Osteocyte (in vitro differentiated cells): ENCODE measurements around the gene LAD1. TPM values are rescaled to one million over a fixed set of nuclear protein-coding genes. Genes with fewer than 3 reads are reported as not detected.

Source experiments
- DNase-seq: peaks from one replicate; pipeline ENCODE4 v3.0.0; 2021; ENCODE audit warnings: mixed read lengths; ENCODE audit not compliant: unreplicated experiment; ENCODE audit errors: extremely low spot score
- H3K27ac Mint-ChIP-seq: one replicate; pipeline ENCODE4 v1.8.0; 2021; ENCODE audit warnings: mild to moderate bottlenecking, mixed read lengths; ENCODE audit not compliant: unreplicated experiment
- H3K27me3 Mint-ChIP-seq: one replicate; pipeline ENCODE4 v1.8.0; 2021; ENCODE audit warnings: mixed read lengths; ENCODE audit not compliant: unreplicated experiment
- H3K36me3 Mint-ChIP-seq: one replicate; pipeline ENCODE4 v1.8.0; 2021; ENCODE audit warnings: mixed read lengths; ENCODE audit not compliant: unreplicated experiment
- H3K4me1 Mint-ChIP-seq: one replicate; pipeline ENCODE4 v1.8.0; 2021; ENCODE audit warnings: mixed read lengths; ENCODE audit not compliant: unreplicated experiment
- H3K4me3 Mint-ChIP-seq: one replicate; pipeline ENCODE4 v1.8.0; 2021; ENCODE audit warnings: mild to moderate bottlenecking, moderate library complexity, mixed read lengths; ENCODE audit not compliant: unreplicated experiment
- H3K9me3 Mint-ChIP-seq: one replicate; pipeline ENCODE4 v1.8.0; 2021; ENCODE audit warnings: mixed read lengths; ENCODE audit not compliant: unreplicated experiment
- CTCF ChIP-seq: fragments of 200-600 bp; sonication (generic); IDR thresholded peaks from 2 replicates; pipeline ENCODE4 v1.5.0; 2021; ENCODE audit warnings: antibody characterized with exemption, mild to moderate bottlenecking, moderate library complexity
- total RNA-seq: library from RNA; stranded (reverse); gene quantifications from 2 replicates; pipeline ENCODE4 v1.2.1, GENCODE V29; 2021

The LAD1 gene
- total RNA-seq, 1 donor from 2014 or later: 0.16 TPM

GRCh38 chr1:201351617-201352016 is 47.5 kb downstream of the LAD1 start:
- H3K36me3 Mint-ChIP-seq: no peaks in the 10 kb centered on the region
- H3K9me3 Mint-ChIP-seq: no peaks in the 10 kb centered on the region
- DNase-seq: no peak
- no peaks in the 10 kb centered on the region for H3K4me1 Mint-ChIP-seq
- H3K27ac Mint-ChIP-seq: no peak overlapping the region
- peaks cover 58% of the 10 kb centered on the region for H3K27me3 Mint-ChIP-seq
- TF ChIP-seq CTCF: no peak
- no peak overlapping the region for H3K4me3 Mint-ChIP-seq

GRCh38 chr1:201350884-201351283 is 48.2 kb downstream of the LAD1 start:
- Mint-ChIP-seq H3K9me3 (no peaks in the 10 kb centered on the region), H3K4me1 (no peaks in the 10 kb centered on the region), H3K36me3 (no peaks in the 10 kb centered on the region), H3K27me3 (peaks cover 59% of the 10 kb centered on the region), H3K27ac (no peak overlapping the region), H3K4me3 (no peak overlapping the region)
- DNase-seq: no peak
- TF ChIP-seq CTCF: no peak

GRCh38 chr1:201350361-201350725 is 48.8 kb downstream of the LAD1 start:
- no peak overlapping the region for H3K27ac Mint-ChIP-seq

GRCh38 chr1:201349092-201349491 is 50.0 kb downstream of the LAD1 start:
- no peak for DNase-seq
- Mint-ChIP-seq H3K27me3 (peaks cover 53% of the 10 kb centered on the region), H3K27ac (no peak overlapping the region), H3K9me3 (no peaks in the 10 kb centered on the region), H3K4me1 (no peaks in the 10 kb centered on the region), H3K36me3 (no peaks in the 10 kb centered on the region), H3K4me3 (no peak overlapping the region)
- no peak for TF ChIP-seq CTCF

More at GRCh38 chr1:201350361-201350725, 48.8 kb downstream of the LAD1 start:
- Mint-ChIP-seq H3K9me3 (no peaks in the 10 kb centered on the region), H3K4me1 (no peaks in the 10 kb centered on the region), H3K36me3 (no peaks in the 10 kb centered on the region), H3K4me3 (no peak overlapping the region), H3K27me3 (peaks cover 54% of the 10 kb centered on the region)
- TF ChIP-seq CTCF: no peak
- DNase-seq: no peak

- no peaks in the 10 kb centered on the region for H3K4me1 Mint-ChIP-seq
- peaks cover 47% of the 10 kb centered on the region for H3K27me3 Mint-ChIP-seq
- TF ChIP-seq CTCF: peak; percentile 63
- H3K27ac Mint-ChIP-seq: no peak overlapping the region
- DNase-seq: no peak
- H3K4me3 Mint-ChIP-seq: no peak overlapping the region
- H3K9me3 Mint-ChIP-seq: no peaks in the 10 kb centered on the region
- H3K36me3 Mint-ChIP-seq: no peaks in the 10 kb centered on the region
These were observed 50.9 kb downstream of the LAD1 start for GRCh38 chr1:201348211-201348566.
